Natural killer cell (primary cell): ENCODE measurements around the gene NAP1L1. TPM values are rescaled to one million over a fixed set of nuclear protein-coding genes. Genes with fewer than 3 reads are reported as not detected.
A peak's percentile ranks its signal among the peaks of the same experiment; 100 is the strongest.

Source experiments
- ATAC-seq, 3 donors: fragments of 150-1000 bp in 2 of 3; fragments of 200-7000 bp in 1 of 3; cut with Tn5 transposase; 1 replicate in 1 of 3; 2 replicates in 2 of 3; pipeline ENCODE4 v1.10.0; 2021; ENCODE audit warnings: mild to moderate bottlenecking in 2 of 3, moderate library complexity in 2 of 3
- DNase-seq, 2 donors: peaks; one replicate each; pipeline versions ENCODE4 v3.0.0 to v3.0.0-alpha.2; 2013 to 2021; ENCODE audit warnings: mixed read lengths in 1 of 2
- H3K27ac ChIP-seq: one replicate; pipeline ENCODE4 v1.5.1; 2013; ENCODE audit warnings: mild to moderate bottlenecking, low read length
- H3K27me3 ChIP-seq: one replicate; pipeline ENCODE4 v1.6.1; 2013; ENCODE audit warnings: low read length; ENCODE audit not compliant: control insufficient read depth, insufficient read depth
- H3K36me3 ChIP-seq: one replicate; pipeline ENCODE4 v1.6.1; 2013; ENCODE audit warnings: low read length; ENCODE audit not compliant: control insufficient read depth, insufficient read depth
- H3K4me1 ChIP-seq: one replicate; pipeline ENCODE4 v1.6.1; 2013; ENCODE audit warnings: low read length; ENCODE audit not compliant: control insufficient read depth, insufficient read depth
- H3K4me3 ChIP-seq: one replicate; pipeline ENCODE4 v1.5.1; 2013; ENCODE audit warnings: low read length
- H3K9me3 ChIP-seq: one replicate; pipeline ENCODE4 v1.6.1; 2013; ENCODE audit warnings: low read length; ENCODE audit not compliant: control insufficient read depth, insufficient read depth
- H3K27ac Mint-ChIP-seq, 2 donors: one replicate each; pipeline ENCODE4 v1.8.0; 2022; ENCODE audit warnings: mild to moderate bottlenecking in 2 of 2, mixed read lengths in 2 of 2, moderate library complexity in 1 of 2
- H3K27me3 Mint-ChIP-seq, 2 donors: one replicate each; pipeline ENCODE4 v1.8.0; 2022; ENCODE audit warnings: low read depth in 2 of 2, mixed read lengths in 2 of 2
- H3K36me3 Mint-ChIP-seq: one replicate; pipeline ENCODE4 v1.8.0; 2022; ENCODE audit warnings: mixed read lengths
- H3K4me1 Mint-ChIP-seq, 2 donors: one replicate each; pipeline ENCODE4 v1.8.0; 2022; ENCODE audit warnings: mixed read lengths in 2 of 2
- H3K4me3 Mint-ChIP-seq: one replicate; pipeline ENCODE4 v1.8.0; 2022; ENCODE audit warnings: mild to moderate bottlenecking, moderate library complexity, mixed read lengths
- H3K9me3 Mint-ChIP-seq, 2 donors: one replicate each; pipeline ENCODE4 v1.8.0; 2022; ENCODE audit warnings: mixed read lengths in 2 of 2
- WGBS: methylation state at CpG from one replicate; pipeline ENCODE4 v1.1.7; 2013; ENCODE audit warnings: missing lambda C conversion rate; ENCODE audit not compliant: insufficient coverage; 5-methylcytosine and 5-hydroxymethylcytosine counted together
- intact Hi-C: fragments of 100-400 bp; cut with micrococcal nuclease; formaldehyde crosslinking; loops from one replicate; pipeline ENCODE4 v1.14.2; 2022
- total RNA-seq, 4 donors: library from RNA; stranded (reverse); fragments of 120-200 nt in 1 of 4; gene quantifications; one replicate each; pipeline versions ENCODE4 v1.2.3 to v1.2.4, GENCODE V29; 2013 to 2022
- TF ChIP-seq, protein P1 (sequence below): fragments of 200-600 bp; IDR thresholded peaks from one replicate; pipeline ENCODE4 v1.8.0; 2022; ENCODE audit warnings: antibody characterized with exemption

NAP1L1 gene
- total RNA-seq, 3 donors from 2014 or later (not counting 1 experiment from before 2014, with no cell fraction given): 264 to 431 (median 286) TPM

DNA sequence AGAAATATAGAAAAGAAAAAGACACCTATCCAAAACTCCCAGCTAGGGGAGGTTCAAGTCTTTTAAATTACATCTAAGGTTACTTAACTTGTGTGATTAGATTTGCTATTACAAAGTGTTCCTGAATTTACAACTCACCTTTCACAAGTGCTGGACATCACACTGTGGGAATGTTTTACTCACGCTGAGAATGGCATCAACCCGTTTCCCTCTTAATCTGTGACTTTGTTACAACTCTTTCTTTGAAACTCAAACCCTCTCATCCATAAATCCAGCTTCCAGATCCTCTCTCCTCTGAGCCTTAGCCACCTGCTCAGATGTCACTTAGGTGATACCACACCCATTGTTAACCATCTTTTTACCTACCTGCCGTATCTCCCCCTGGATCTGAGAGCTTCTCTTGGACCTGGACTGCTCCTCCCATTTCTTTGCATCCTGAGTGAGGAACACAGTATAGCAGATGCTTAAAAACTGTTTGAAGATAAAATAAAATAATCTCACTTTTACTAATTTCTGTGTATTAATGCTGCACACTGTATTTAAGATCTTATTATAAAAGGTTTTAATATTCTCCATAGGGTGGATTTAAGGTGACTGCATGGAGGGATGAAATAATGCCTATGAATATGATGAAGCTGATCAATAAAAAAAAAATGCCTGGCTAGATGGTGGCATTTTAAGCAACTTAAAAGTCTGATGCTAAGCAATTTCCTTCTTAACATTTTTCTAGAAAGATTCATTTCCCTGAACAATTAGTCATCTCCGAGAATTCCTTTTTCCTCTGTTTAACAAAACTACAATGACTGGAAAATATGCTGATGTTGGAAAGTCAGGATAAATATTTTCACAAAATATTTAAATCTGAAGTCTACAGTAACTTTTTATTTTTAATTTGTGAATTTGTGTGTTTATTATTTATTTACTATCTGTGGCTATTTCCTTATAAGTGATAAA, 39.1 kb upstream of the NAP1L1 start:
- H3K4me3 Mint-ChIP-seq: no peak overlapping the region
- intact Hi-C loops: no loop called here
- no peak overlapping the region for H3K27ac Mint-ChIP-seq
- H3K27me3 Mint-ChIP-seq: no peaks in the 10 kb centered on the region
- 83% methylated on average over 3 of the region's 4 CpGs for WGBS
- no peaks in the 10 kb centered on the region for H3K36me3 ChIP-seq
- TF ChIP-seq, protein P1, sequence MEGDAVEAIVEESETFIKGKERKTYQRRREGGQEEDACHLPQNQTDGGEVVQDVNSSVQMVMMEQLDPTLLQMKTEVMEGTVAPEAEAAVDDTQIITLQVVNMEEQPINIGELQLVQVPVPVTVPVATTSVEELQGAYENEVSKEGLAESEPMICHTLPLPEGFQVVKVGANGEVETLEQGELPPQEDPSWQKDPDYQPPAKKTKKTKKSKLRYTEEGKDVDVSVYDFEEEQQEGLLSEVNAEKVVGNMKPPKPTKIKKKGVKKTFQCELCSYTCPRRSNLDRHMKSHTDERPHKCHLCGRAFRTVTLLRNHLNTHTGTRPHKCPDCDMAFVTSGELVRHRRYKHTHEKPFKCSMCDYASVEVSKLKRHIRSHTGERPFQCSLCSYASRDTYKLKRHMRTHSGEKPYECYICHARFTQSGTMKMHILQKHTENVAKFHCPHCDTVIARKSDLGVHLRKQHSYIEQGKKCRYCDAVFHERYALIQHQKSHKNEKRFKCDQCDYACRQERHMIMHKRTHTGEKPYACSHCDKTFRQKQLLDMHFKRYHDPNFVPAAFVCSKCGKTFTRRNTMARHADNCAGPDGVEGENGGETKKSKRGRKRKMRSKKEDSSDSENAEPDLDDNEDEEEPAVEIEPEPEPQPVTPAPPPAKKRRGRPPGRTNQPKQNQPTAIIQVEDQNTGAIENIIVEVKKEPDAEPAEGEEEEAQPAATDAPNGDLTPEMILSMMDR: no peak
- no peak for ATAC-seq
- H3K4me1 Mint-ChIP-seq: no peaks in the 10 kb centered on the region
- no peak overlapping the region for H3K4me3 ChIP-seq
- H3K9me3 Mint-ChIP-seq: no peaks in the 10 kb centered on the region
- H3K9me3 ChIP-seq: no peaks in the 10 kb centered on the region
- no peak overlapping the region for H3K27ac ChIP-seq
- no peaks in the 10 kb centered on the region for H3K27me3 ChIP-seq
- no peaks in the 10 kb centered on the region for H3K4me1 ChIP-seq
- no peak for DNase-seq
- no peaks in the 10 kb centered on the region for H3K36me3 Mint-ChIP-seq

DNA sequence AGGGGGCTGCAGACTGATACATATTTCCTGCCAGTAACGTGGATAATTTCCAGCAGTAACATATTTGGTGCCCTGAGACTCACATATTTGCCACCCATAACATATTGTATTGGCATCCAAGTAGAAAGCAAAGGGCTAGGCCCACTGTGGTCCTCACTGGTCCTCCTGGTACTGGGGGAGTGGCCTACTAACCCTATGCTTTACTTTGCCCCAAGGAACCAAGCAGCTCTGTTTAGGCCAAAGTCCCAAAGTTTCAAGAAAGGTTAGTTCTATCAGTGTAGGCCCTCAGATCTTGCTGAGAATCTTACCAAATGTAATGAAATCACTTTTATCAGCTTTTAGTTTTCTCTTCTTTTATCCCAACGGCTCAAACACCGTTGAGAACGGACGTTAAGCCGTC, 35.4 kb upstream of the NAP1L1 start:
- DNase-seq: no peak
- Histone ChIP-seq H3K9me3 (no peaks in the 10 kb centered on the region), H3K36me3 (no peaks in the 10 kb centered on the region), H3K4me3 (no peak overlapping the region), H3K27ac (no peak overlapping the region), H3K4me1 (no peaks in the 10 kb centered on the region), H3K27me3 (no peaks in the 10 kb centered on the region)
- H3K4me1 Mint-ChIP-seq: no peaks in the 10 kb centered on the region
- peak in 1 of 3 donors; percentile 30 for ATAC-seq
- no peak overlapping the region for H3K27ac Mint-ChIP-seq
- TF ChIP-seq, protein P1: no peak
- no peak overlapping the region for H3K4me3 Mint-ChIP-seq
- no peaks in the 10 kb centered on the region for H3K36me3 Mint-ChIP-seq
- H3K27me3 Mint-ChIP-seq: no peaks in the 10 kb centered on the region
- intact Hi-C loops: no loop called here
- H3K9me3 Mint-ChIP-seq: no peaks in the 10 kb centered on the region
- WGBS: 81% methylated on average over 6 of the region's 6 CpGs

DNA sequence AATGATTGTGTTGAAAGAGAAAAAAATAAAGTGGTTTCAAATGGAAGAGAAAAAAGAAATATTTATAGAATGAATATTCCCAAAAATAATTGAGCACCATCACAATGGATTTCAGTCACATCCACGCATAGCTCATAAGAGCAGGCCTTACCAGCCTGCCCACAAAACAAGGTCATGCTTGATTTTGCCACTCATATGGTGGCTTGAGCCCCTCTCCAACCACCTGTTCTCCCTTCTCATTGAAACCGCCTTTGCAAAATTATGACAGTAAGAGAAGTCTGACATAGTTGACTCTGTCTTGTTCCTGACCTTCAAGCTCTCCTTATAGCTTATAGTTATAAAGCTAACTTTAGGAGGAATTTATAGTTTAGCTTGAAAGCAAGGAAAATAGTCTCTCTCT, 33.3 kb upstream of the NAP1L1 start:
- intact Hi-C loops: no loop called here
- ATAC-seq: no peak
- H3K4me3 ChIP-seq: no peak overlapping the region
- H3K27ac ChIP-seq: no peak overlapping the region
- no peaks in the 10 kb centered on the region for H3K4me1 ChIP-seq
- Mint-ChIP-seq H3K27ac (no peak overlapping the region), H3K4me1 (no peaks in the 10 kb centered on the region), H3K27me3 (peaks cover 0 to 3% of the 10 kb centered on the region in 2 donors), H3K4me3 (no peak overlapping the region), H3K9me3 (no peaks in the 10 kb centered on the region), H3K36me3 (no peaks in the 10 kb centered on the region)
- H3K36me3 ChIP-seq: no peaks in the 10 kb centered on the region
- H3K27me3 ChIP-seq: no peaks in the 10 kb centered on the region
- no peaks in the 10 kb centered on the region for H3K9me3 ChIP-seq
- no peak for DNase-seq
- 90% methylated on average over 2 of the region's 2 CpGs for WGBS
- TF ChIP-seq, protein P1: no peak
